IMR-90 (cell line): ENCODE results near the gene APOBEC3B. TPM values are rescaled to one million over a fixed set of nuclear protein-coding genes. Genes with fewer than 3 reads are reported as not detected.

Experiments
- ATAC-seq: fragments of 200-7000 bp; cut with Tn5 transposase; 2 replicates; pipeline ENCODE4 v1.9.1; 2020; ENCODE audit warnings: low read depth, mild to moderate bottlenecking, moderate library complexity
- BruUV-seq: library from RNA; stranded (reverse); fragments of 400-500 nt; replicated peaks from 2 replicates; lab custom pipeline; 2021; lab: Mats Ljungman, UMichigan
- CTCF ChIA-PET: fragments of 300-600 bp; formaldehyde crosslinking; extraction: SDS; loops from one replicate; lab custom pipeline; 2021; ENCODE audit warnings: antibody characterized with exemption; lab: Yijun Ruan, JAX
- POLR2A ChIA-PET: fragments of 300-600 bp; sonication (Branson Sonifier 250); formaldehyde crosslinking; loops from one replicate; lab custom pipeline; 2022; ENCODE audit warnings: antibody characterized with exemption; ENCODE audit not compliant: unreplicated experiment; lab: Charles Lee
- DNase-seq: peaks from one replicate; pipeline ENCODE4 v3.0.0; 2013
- H2AFZ ChIP-seq: replicated peaks from 2 replicates; pipeline ENCODE3; 2013; ENCODE audit warnings: low read length, mild to moderate bottlenecking; ENCODE audit not compliant: poor library complexity
- H2AK5ac ChIP-seq: 2 replicates; pipeline ENCODE4 v1.6.1; 2013; ENCODE audit warnings: low read depth, low read length, inconsistent platforms
- H2AK9ac ChIP-seq: replicated peaks from 2 replicates; pipeline ENCODE3; 2013; ENCODE audit warnings: mild to moderate bottlenecking, low read depth, low read length, moderate library complexity; ENCODE audit not compliant: poor library complexity
- H2BK120ac ChIP-seq: 2 replicates; pipeline ENCODE4 v1.6.1; 2013; ENCODE audit warnings: low read depth, low read length, inconsistent platforms
- H2BK15ac ChIP-seq: 3 replicates; pipeline ENCODE4 v1.6.1; 2013; ENCODE audit warnings: low read depth, low read length, inconsistent platforms
- H2BK20ac ChIP-seq: 2 replicates; pipeline ENCODE4 v1.6.1; 2013; ENCODE audit warnings: low read depth, mild to moderate bottlenecking, inconsistent platforms, low read length, moderate library complexity
- H2BK5ac ChIP-seq: 2 replicates; pipeline ENCODE4 v1.6.1; 2013; ENCODE audit warnings: mild to moderate bottlenecking, low read depth, low read length, inconsistent platforms; ENCODE audit not compliant: poor library complexity, severe bottlenecking
- H3K14ac ChIP-seq: replicated peaks from 2 replicates; pipeline ENCODE4 v1.6.1; 2013; ENCODE audit warnings: low read depth, low read length, inconsistent platforms
- H3K18ac ChIP-seq: 2 replicates; pipeline ENCODE4 v1.6.1; 2013; ENCODE audit warnings: low read depth, low read length, control low read depth
- H3K23ac ChIP-seq: 2 replicates; pipeline ENCODE4 v1.6.1; 2013; ENCODE audit warnings: low read depth, low read length, inconsistent platforms
- H3K27ac ChIP-seq: 2 replicates; pipeline ENCODE4 v1.5.1; 2013; ENCODE audit warnings: mild to moderate bottlenecking, control low read depth, low read length; ENCODE audit not compliant: insufficient read depth
- H3K27me3 ChIP-seq: 2 replicates; pipeline ENCODE4 v1.6.1; 2013; ENCODE audit warnings: low read length; ENCODE audit not compliant: control insufficient read depth, insufficient read depth
- H3K36me3 ChIP-seq: 2 replicates; pipeline ENCODE4 v1.6.1; 2013; ENCODE audit warnings: low read length, mixed read lengths; ENCODE audit not compliant: control insufficient read depth, insufficient read depth
- H3K4ac ChIP-seq: 2 replicates; pipeline ENCODE4 v1.6.1; 2013; ENCODE audit warnings: low read depth, low read length, inconsistent platforms
- H3K4me1 ChIP-seq: 2 replicates; pipeline ENCODE4 v1.6.1; 2013; ENCODE audit warnings: low read length, mixed read lengths; ENCODE audit not compliant: control insufficient read depth, insufficient read depth
- H3K4me2 ChIP-seq: 2 replicates; pipeline ENCODE4 v1.6.1; 2013; ENCODE audit warnings: low read depth, mild to moderate bottlenecking, control low read depth, low read length, moderate library complexity
- H3K4me3 ChIP-seq: 2 replicates; pipeline ENCODE4 v1.5.1; 2013; ENCODE audit warnings: low read depth, mild to moderate bottlenecking, control low read depth, low read length, moderate library complexity; ENCODE audit not compliant: insufficient read depth
- H3K56ac ChIP-seq: 2 replicates; pipeline ENCODE4 v1.6.1; 2013; ENCODE audit warnings: low read length, inconsistent platforms; ENCODE audit not compliant: insufficient read depth; ENCODE audit errors: extremely low read depth
- H3K79me1 ChIP-seq, 2 experiments: 2 replicates each; pipeline ENCODE4 v1.6.1; 2013; ENCODE audit warnings: low read length in 2 of 2, inconsistent platforms in 1 of 2, low read depth in 1 of 2
- H3K9ac ChIP-seq: 2 replicates; pipeline ENCODE4 v1.6.1; 2013; ENCODE audit warnings: low read depth, low read length, control low read depth
- H3K9me1 ChIP-seq: 2 replicates; pipeline ENCODE4 v1.6.1; 2013; ENCODE audit warnings: low read length, inconsistent platforms; ENCODE audit not compliant: insufficient read depth
- H3K9me3 ChIP-seq: 2 replicates; pipeline ENCODE4 v1.6.1; 2013; ENCODE audit warnings: low read length; ENCODE audit not compliant: control insufficient read depth, insufficient read depth
- H4K20me1 ChIP-seq: 2 replicates; pipeline ENCODE4 v1.6.1; 2013; ENCODE audit warnings: low read length, inconsistent platforms; ENCODE audit not compliant: insufficient read depth
- H4K5ac ChIP-seq: 2 replicates; pipeline ENCODE4 v1.6.1; 2013; ENCODE audit warnings: mild to moderate bottlenecking, low read depth, low read length, control low read depth
- H4K8ac ChIP-seq, 2 experiments: 2 replicates each; pipeline ENCODE4 v1.6.1; 2013; ENCODE audit warnings: low read depth in 2 of 2, low read length in 2 of 2, control low read depth in 1 of 2, inconsistent platforms in 1 of 2
- H4K91ac ChIP-seq: 2 replicates; pipeline ENCODE4 v1.6.1; 2013; ENCODE audit warnings: low read depth, low read length, inconsistent platforms; ENCODE audit not compliant: insufficient read depth
- BHLHE40 ChIP-seq: fragments of 150-350 bp; IDR thresholded peaks from 2 replicates; pipeline ENCODE4 v1.6.1; 2016; ENCODE audit warnings: mild to moderate bottlenecking, low read depth, low read length
- CEBPB ChIP-seq: IDR thresholded peaks from 2 replicates; pipeline ENCODE4 v1.6.1; 2012; ENCODE audit warnings: low read depth, low read length, improper control_type of control experiment
- CHD1 ChIP-seq: IDR thresholded peaks from 2 replicates; pipeline ENCODE4 v1.6.1; 2012; ENCODE audit warnings: low read depth, low read length, improper control_type of control experiment
- FOS ChIP-seq: fragments of 150-350 bp; IDR thresholded peaks from 2 replicates; pipeline ENCODE4 v1.6.1; 2016; ENCODE audit warnings: low read depth, low read length
- MAFK ChIP-seq: IDR thresholded peaks from 2 replicates; pipeline ENCODE4 v1.6.1; 2012; ENCODE audit warnings: low read depth, low read length, improper control_type of control experiment
- MAZ ChIP-seq: IDR thresholded peaks from 2 replicates; pipeline ENCODE4 v1.6.1; 2012; ENCODE audit warnings: low read depth, mild to moderate bottlenecking, low read length, improper control_type of control experiment, moderate library complexity, borderline replicate concordance
- MXI1 ChIP-seq: IDR thresholded peaks from 2 replicates; pipeline ENCODE4 v1.6.1; 2012; ENCODE audit warnings: low read depth, mild to moderate bottlenecking, low read length, moderate library complexity, borderline replicate concordance
- NFE2L2 ChIP-seq: fragments of 150-350 bp; IDR thresholded peaks from 2 replicates; pipeline ENCODE4 v1.6.1; 2016; ENCODE audit warnings: low read depth, mild to moderate bottlenecking, low read length
- POLR2A ChIP-seq: IDR thresholded peaks from 2 replicates; pipeline ENCODE4 v1.6.1; 2012; ENCODE audit warnings: mild to moderate bottlenecking, low read depth, low read length
- RAD21 ChIP-seq: IDR thresholded peaks from 2 replicates; pipeline ENCODE4 v1.6.1; 2012; ENCODE audit warnings: low read length, improper control_type of control experiment
- RCOR1 ChIP-seq: IDR thresholded peaks from 2 replicates; pipeline ENCODE4 v1.6.1; 2012; ENCODE audit warnings: mild to moderate bottlenecking, low read length, improper control_type of control experiment; ENCODE audit not compliant: insufficient replicate concordance
- RFX5 ChIP-seq: IDR thresholded peaks from 2 replicates; pipeline ENCODE4 v1.8.0; 2012; ENCODE audit warnings: low read depth, mild to moderate bottlenecking, low read length, moderate library complexity
- SMC3 ChIP-seq: fragments of 150-350 bp; IDR thresholded peaks from 2 replicates; pipeline ENCODE4 v1.6.1; 2016; ENCODE audit warnings: low read depth, mild to moderate bottlenecking, antibody characterized with exemption, low read length, moderate library complexity
- WGBS, 2 experiments: methylation state at CpG; one replicate each; pipeline versions ENCODE4 v1.1.5 to v1.1.7; 2013; ENCODE audit warnings: missing lambda C conversion rate in 2 of 2; ENCODE audit not compliant: insufficient read length in 1 of 2; ENCODE audit errors: extremely low coverage in 2 of 2; 5-methylcytosine and 5-hydroxymethylcytosine counted together
- dilution Hi-C: fragments of 300-500 bp; cut with HindIII; formaldehyde crosslinking; loops from one replicate; pipeline ENCODE4 v1.14.3; 2018; ENCODE audit warnings: low sequenced_read_pairs; ENCODE audit not compliant: unreplicated experiment
- in situ Hi-C: fragments of 300-500 bp; cut with MboI; formaldehyde crosslinking; loops from 3 replicates; pipeline ENCODE4 v1.14.3; 2019; ENCODE audit warnings: low sequenced_read_pairs, inconsistent platforms, mixed read lengths
- intact Hi-C: fragments of 100-400 bp; cut with micrococcal nuclease; formaldehyde crosslinking; loops from 2 replicates; pipeline ENCODE4 v1.10.0; 2022
- polyA plus RNA-seq, 3 experiments: library from polyadenylated mRNA; depleted of rRNA; stranded (reverse); fragments of >200 nt; gene quantifications; 2 replicates each; pipeline ENCODE4 v1.2.3, GENCODE V29; 2012; ENCODE audit warnings: low replicate concordance in 1 of 3
- total RNA-seq: library from RNA; depleted of rRNA; stranded (reverse); fragments of >200 nt; gene quantifications from 2 replicates; pipeline ENCODE4 v1.2.3, GENCODE V29; 2012
- TF ChIP-seq, protein P1 (sequence below): conservative IDR thresholded peaks from 2 replicates; pipeline ENCODE4 v1.5.1; 2012; ENCODE audit warnings: mild to moderate bottlenecking, low read depth, low read length, improper control_type of control experiment
- TF ChIP-seq, protein P2 (sequence below): fragments of 150-350 bp; IDR thresholded peaks from 2 replicates; pipeline ENCODE4 v1.6.1; 2016; ENCODE audit warnings: low read depth, mild to moderate bottlenecking, low read length, moderate library complexity, borderline replicate concordance
- TF ChIP-seq, protein P3 (sequence below): fragments of 150-350 bp; IDR thresholded peaks from 2 replicates; pipeline ENCODE4 v1.6.1; 2017; ENCODE audit warnings: mild to moderate bottlenecking, antibody characterized with exemption, low read length, low read depth

The APOBEC3B gene
- total and polyA plus RNA-seq, 2 of the 4 experiments (the other 2 are of a cell fraction): 17.6 to 34.2 TPM

DNA sequence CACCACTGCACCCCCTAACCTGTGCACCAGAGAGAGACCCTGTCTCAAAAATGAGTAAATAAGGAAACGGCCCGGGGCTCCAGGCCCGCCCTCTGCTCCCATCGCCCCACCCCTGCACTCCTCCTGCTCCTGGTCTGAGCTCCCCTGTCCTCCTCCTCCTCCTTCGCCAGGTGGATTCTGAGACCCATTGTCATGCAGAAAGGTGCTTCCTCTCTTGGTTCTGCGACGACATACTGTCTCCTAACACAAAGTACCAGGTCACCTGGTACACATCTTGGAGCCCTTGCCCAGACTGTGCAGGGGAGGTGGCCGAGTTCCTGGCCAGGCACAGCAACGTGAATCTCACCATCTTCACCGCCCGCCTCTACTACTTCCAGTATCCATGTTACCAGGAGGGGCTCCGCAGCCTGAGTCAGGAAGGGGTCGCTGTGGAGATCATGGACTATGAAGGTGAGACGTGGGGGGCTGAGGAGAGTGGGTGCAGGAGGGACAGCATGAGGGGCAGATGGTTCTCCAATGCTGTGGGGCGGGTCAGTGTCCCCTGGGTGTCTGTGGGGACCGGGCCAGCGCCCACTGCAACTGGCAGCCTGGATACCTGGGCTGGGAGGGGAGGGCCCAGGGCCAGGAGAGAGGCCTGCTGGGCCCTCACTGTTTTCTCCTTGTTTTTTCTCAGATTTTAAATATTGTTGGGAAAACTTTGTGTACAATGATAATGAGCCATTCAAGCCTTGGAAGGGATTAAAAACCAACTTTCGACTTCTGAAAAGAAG, 35.6 kb downstream of the APOBEC3B start:
- H3K79me1 ChIP-seq: peaks cover 8 to 41% of the 10 kb centered on the region in 2 experiments
- intact Hi-C loops (no loop called here), in situ Hi-C loops (no loop called here), dilution Hi-C loops (no loop called here)
- H3K23ac ChIP-seq: no peak overlapping the region
- ATAC-seq (no peak), DNase-seq (no peak)
- WGBS, 2 experiments: 73% methylated on average over 7 of the region's 18 CpGs; no CpG with 5 or more reads in 1 of the 2 experiments
- ChIA-PET POLR2A (no interaction called here), CTCF (no interaction called here)
- H2AFZ ChIP-seq: no peak overlapping the region
- H2BK120ac ChIP-seq: no peak overlapping the region
- H3K56ac ChIP-seq: no peak overlapping the region
- no peak overlapping the region for H2BK20ac ChIP-seq
- no peaks in the 10 kb centered on the region for H3K27me3 ChIP-seq
- no peak overlapping the region for H3K9ac ChIP-seq
- no peak overlapping the region for H3K14ac ChIP-seq
- H3K9me3 ChIP-seq: no peaks in the 10 kb centered on the region
- peaks cover 13% of the 10 kb centered on the region for H3K4me1 ChIP-seq
- no peak overlapping the region for H4K8ac ChIP-seq
- H3K9me1 ChIP-seq: peaks cover 12% of the 10 kb centered on the region
- no peak overlapping the region for H3K4me2 ChIP-seq
- H2AK5ac ChIP-seq: no peak overlapping the region
- H3K4ac ChIP-seq: no peak overlapping the region
- H3K18ac ChIP-seq: no peak overlapping the region
- H2AK9ac ChIP-seq: no peak overlapping the region
- no peak overlapping the region for H3K27ac ChIP-seq
- H2BK15ac ChIP-seq: no peak overlapping the region
- TF ChIP-seq, protein P1, sequence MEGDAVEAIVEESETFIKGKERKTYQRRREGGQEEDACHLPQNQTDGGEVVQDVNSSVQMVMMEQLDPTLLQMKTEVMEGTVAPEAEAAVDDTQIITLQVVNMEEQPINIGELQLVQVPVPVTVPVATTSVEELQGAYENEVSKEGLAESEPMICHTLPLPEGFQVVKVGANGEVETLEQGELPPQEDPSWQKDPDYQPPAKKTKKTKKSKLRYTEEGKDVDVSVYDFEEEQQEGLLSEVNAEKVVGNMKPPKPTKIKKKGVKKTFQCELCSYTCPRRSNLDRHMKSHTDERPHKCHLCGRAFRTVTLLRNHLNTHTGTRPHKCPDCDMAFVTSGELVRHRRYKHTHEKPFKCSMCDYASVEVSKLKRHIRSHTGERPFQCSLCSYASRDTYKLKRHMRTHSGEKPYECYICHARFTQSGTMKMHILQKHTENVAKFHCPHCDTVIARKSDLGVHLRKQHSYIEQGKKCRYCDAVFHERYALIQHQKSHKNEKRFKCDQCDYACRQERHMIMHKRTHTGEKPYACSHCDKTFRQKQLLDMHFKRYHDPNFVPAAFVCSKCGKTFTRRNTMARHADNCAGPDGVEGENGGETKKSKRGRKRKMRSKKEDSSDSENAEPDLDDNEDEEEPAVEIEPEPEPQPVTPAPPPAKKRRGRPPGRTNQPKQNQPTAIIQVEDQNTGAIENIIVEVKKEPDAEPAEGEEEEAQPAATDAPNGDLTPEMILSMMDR: no peak
- TF ChIP-seq SMC3: no peak
- TF ChIP-seq RFX5: no peak
- no peak for TF ChIP-seq RAD21
- no peak for TF ChIP-seq NFE2L2
- no peak for TF ChIP-seq MXI1
- no peak for TF ChIP-seq BHLHE40
- no peak for TF ChIP-seq RCOR1
- no peak for TF ChIP-seq CEBPB
- no peak for TF ChIP-seq MAFK
- TF ChIP-seq FOS: no peak
- TF ChIP-seq, protein P2, sequence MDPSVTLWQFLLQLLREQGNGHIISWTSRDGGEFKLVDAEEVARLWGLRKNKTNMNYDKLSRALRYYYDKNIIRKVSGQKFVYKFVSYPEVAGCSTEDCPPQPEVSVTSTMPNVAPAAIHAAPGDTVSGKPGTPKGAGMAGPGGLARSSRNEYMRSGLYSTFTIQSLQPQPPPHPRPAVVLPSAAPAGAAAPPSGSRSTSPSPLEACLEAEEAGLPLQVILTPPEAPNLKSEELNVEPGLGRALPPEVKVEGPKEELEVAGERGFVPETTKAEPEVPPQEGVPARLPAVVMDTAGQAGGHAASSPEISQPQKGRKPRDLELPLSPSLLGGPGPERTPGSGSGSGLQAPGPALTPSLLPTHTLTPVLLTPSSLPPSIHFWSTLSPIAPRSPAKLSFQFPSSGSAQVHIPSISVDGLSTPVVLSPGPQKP: no peak
- no peak for TF ChIP-seq POLR2A
- TF ChIP-seq, protein P3, sequence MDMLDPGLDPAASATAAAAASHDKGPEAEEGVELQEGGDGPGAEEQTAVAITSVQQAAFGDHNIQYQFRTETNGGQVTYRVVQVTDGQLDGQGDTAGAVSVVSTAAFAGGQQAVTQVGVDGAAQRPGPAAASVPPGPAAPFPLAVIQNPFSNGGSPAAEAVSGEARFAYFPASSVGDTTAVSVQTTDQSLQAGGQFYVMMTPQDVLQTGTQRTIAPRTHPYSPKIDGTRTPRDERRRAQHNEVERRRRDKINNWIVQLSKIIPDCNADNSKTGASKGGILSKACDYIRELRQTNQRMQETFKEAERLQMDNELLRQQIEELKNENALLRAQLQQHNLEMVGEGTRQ: no peak
- no peak for TF ChIP-seq MAZ
- TF ChIP-seq CHD1: no peak
- H4K5ac ChIP-seq: no peak overlapping the region
- BruUV-seq: no TSS peak
- no peak overlapping the region for H2BK5ac ChIP-seq
- no peak overlapping the region for H4K91ac ChIP-seq
- peaks cover 8% of the 10 kb centered on the region; the same call in 1 of the 2 replicates for H3K36me3 ChIP-seq
- no peaks in the 10 kb centered on the region for H4K20me1 ChIP-seq
- no peak overlapping the region for H3K4me3 ChIP-seq
